GM21737 (cell line): ENCODE measurements around the gene FAM184A.
A peak's percentile ranks its signal among the peaks of the same experiment; 100 is the strongest.
"Not testable (repeated sequence)": the region's sequence is repeated elsewhere in the genome, so short reads cannot be mapped to it uniquely, and the experiment has no call there.

Experiments used
- ATAC-seq: cut with Tn5 transposase; IDR thresholded peaks from one replicate; pipeline ENCODE4 v1.9.1; 2021; ENCODE audit warnings: mild to moderate bottlenecking, moderate library complexity; ENCODE audit not compliant: unreplicated experiment

The FAM184A gene

DNA sequence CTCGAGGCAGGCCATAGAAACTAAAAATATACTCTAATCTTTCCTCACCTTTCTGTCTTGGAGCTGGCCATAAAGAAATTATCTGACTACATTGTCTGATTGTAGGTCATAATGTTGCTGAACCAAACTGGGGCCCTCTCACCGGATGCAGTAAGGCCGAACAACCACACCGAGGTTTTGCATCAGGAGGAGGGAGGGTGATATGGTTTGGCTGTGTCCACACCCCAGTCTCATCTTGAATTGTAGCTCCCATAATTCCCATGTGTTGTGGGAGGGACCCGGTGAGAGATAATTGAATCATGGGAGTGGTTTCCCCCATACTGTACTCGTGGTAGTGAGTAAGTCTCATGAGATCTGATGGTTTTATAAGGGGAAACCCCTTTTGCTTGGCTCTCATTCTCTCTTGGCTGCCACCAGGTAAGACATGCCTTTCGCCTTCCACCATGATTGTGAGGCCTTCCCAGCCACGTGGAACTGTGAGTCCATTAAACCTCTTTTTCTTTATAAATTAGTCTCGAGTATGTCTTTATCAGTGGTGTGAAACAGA, 19.4 kb upstream of the FAM184A start:
- not testable (repeated sequence) for ATAC-seq

DNA sequence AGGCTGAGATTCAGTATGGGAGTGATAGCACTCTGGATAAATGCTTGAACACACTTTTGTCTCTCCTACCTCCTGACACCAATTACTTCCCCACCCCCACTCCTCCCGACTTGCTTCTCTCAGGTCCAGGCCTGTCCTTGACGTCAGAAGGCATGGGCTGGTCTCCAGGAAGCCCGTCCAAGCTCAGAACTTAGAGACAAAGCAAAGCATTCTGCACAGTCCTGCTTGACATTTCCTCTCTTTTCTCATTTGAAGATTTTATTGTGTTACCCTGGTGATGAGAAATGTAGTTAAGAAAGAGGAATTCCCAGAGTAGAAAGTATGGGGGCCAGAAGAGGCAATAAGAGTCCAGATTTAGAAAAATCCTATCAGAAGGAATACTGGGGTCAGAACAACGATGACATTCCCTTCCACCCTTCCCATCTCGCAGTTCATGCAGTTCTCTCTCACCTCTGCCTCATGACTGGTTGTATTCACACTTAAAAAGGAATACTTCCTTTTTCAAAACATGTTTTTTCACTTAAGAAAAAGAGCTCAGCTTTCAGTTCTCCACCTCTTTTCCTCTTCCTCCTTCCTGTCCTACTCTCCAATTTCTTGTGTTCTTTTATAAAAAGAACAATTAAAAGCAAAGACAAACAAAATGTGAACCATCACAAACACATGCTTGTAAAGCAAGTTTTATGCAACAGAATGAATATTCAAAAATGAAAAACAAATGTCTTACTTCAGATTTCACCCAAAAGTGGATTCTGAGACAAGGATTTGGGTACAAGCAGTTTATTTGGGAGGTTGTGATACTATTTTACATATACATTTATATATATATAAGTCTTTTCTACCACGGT, 18.5 kb upstream of the FAM184A start:
- ATAC-seq: no peak

DNA sequence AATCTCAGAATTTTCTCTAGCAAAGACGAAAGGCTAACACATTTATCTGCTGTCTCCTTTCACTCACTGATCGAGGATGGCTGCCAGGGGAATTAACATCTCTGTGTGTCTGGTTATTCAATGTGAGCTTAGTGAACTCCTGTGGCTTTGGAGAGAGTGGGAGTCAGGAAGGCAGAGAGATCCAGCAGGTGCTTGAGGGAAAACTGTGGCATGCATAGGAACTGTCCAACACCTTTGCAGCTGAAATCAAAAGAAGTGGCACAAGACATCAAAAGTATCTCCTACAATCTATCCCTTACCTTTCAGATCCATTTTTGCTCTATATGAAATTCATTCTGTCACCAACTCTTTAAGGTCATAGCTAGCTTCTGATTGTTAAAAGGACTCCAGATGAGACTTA, 11.8 kb upstream of the FAM184A start:
- ATAC-seq: no peak

DNA sequence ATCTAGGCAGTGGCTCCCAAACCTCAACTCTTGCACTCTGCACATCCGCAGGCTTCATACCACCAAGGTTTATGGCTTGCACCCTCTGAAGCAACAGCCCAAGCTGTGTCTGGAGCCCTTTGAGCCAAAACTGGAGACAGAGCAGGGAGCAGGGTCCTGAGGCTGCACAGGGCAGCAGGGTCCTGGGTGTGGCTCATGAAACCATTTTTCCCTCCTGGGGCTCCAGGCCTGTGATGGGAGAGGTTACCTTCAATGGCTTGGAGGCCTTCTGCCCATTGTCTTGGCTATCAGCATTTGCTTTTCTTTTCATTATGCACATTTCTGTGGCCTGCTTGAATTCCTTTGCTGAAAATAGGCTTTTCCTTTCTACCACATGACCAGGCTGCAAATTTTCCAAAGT, 6.3 kb upstream of the FAM184A start:
- ATAC-seq: no peak

DNA sequence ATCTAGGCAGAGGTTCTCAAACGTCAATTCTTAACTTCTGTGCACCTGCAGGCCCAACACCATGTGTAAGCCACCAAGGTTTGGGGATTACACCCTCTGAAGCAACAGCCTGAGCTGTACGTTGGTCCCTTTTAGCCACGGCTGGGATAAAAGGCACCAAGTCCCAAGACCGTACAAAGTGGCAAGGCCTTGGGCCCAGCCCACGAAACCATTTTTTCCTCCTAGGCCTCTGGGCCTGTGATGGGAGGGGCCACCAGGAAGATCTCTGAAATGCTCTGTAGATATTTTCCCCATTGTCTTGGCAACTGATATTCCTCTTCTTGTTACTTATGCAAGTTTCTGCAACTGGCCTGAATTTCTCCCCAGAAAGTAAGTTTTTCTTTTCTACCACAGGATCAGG, 4.5 kb upstream of the FAM184A start:
- ATAC-seq: no peak

DNA sequence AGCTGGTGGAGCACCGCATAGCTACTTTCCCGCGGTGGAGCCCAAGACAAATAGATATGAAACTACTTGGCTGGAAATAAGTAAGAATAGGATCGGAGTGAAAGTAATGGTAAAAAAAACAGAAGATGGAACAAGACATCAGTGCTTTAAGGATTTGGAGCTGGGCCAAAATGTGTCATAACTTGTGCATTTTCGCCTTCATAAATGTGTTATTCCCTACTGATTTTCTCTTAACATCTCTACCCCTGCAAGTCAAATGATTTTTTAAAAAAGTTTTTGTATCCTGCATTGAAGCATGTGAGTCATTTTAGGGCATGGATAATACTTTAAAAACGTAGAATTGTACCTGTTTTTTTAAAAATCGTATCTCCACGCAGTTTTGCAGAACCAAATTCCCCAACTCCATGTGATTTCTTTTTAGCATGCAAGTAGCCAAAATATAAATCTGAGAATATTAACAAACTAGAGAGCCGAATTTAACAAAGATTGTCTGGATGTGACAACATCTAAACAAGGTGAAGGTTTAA, 882 bp upstream of the FAM184A start:
- no peak for ATAC-seq

DNA sequence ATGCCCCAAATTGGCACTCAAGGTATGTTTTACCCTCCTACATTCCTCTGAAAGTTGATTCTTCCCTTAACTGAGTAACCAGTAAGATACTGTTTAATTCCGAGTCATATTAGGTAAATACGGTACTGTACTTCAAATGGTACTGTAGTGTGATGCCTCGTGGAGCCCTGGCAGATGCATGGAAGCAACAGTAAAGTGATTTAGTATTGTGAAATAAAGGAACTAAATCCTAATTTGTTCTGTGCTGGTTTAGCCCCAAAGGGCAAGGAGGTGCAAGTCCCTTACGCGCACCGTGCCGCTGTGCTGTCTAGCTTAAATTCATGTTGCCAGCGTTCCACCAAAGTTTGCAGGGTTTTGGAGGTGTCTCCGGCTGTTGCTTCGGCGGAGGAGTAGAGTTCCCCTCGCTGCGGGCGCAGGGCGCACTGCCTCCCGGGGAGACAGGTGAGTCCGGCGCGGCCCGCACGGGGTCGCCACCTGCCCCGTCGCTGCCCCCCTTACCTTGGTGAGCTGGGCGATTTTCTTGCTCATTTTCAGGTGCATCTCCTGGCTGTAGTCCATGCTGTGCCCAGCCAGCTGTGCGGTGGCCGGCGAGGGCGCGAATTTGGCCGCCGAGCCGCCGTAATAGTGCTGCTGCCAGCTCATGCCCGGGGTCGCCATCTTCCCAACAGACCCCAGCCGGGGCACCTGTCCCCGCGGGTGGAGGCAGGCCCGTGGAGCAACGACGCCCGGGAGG, 655 bp downstream of the FAM184A start:
- peak; percentile 33 for ATAC-seq

DNA sequence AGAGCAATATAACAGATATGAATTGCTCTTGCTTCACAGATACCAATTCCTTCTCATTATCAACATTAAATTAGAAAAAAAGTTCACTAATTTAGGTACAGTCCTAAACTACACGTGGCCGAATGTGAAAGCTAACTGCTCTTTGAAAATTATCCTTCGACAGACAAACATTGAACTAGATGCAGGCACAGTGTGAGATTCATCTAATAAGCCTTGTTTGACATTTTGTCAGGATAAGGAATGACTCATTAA, 1.1 kb downstream of the FAM184A start:
- ATAC-seq: no peak

DNA sequence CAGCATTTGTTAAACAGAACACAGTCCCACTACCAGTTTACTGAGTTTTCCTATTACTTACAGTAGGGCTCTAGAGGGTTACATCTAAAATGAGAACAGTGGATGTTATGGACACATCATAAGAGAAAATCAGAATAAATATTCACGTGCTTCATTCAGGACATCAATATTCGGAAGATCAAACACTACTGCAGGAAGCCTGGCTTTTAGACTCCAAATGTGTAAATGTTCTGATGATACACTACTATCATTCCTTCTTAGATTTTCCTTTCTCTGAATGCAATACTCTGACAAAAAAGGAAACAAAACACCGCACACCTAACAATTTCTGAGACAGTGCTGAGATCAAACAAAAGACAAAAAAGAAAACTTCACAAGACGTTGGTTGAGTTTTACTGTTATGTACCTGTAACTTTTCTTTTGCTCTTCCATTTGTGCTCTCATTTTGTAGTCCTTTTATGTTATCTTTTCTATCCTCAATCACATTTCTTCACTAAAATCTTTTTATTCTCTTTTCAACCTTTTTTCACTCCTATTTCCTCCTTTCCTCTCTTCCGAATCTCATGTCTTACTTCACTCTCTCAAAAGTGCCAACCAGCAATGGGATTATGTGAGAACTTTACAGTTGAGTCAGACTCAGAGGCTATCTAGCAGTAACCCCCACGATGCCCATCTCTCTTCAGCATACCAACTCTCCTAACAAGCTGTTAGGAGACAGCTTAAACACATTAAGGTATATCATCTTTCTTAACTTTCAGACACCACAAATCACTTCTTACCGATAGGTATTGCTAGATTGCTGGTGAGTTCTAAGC, 1.7 kb downstream of the FAM184A start:
- ATAC-seq: no peak

DNA sequence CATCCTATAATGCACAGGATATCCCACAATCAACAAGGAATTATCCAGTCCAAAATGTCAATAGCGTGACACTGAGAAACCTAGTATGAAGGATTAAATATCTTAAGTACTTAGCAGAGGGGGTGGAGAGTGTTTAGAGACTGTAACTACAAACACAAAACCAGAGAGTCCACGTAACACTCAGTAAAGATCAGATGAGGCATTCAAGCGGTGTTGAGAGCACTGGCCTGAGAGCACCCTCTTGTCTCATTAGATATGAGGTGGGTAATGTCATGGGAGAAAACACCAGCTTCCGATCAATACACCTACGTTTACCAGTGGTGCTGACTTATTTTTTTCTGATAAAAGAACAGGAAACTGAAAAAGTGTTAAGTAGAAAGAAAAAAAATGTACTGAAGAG, 2.3 kb downstream of the FAM184A start:
- ATAC-seq: no peak

DNA sequence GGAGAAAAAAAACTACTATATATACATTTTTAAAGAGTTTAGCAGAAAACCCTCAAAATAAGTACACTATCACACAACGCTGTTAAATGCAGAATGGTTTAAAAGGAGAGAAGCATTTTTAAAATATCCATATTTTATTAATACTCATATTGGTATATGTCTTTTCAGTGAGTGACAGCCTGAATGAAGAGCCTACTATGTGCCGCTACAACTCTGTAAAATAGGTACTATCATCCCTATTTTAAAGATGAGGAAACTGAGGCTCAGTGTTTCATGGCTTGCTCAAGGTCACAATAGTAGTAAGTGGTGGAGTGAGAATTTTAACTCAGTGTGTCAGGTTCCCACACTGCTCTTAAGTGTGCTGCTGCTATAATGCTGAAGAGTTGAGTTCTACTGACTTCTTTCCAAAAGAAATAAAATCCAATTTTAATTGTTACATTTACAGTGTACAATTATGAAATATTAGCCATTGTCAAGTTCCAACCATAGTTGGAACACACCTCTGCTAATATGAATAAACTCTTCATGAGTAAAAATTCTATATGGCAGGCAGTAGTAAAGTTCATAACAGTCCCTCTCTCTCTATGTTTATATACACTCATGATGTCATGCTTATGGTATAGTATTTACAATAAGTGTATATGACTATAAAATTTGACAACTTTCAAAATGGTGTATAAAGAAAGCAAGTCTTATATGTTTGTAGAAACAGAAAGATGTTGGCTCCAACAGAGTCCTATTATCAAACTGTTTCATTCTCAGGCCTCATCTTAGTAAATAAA, 3.1 kb downstream of the FAM184A start:
- ATAC-seq: no peak

DNA sequence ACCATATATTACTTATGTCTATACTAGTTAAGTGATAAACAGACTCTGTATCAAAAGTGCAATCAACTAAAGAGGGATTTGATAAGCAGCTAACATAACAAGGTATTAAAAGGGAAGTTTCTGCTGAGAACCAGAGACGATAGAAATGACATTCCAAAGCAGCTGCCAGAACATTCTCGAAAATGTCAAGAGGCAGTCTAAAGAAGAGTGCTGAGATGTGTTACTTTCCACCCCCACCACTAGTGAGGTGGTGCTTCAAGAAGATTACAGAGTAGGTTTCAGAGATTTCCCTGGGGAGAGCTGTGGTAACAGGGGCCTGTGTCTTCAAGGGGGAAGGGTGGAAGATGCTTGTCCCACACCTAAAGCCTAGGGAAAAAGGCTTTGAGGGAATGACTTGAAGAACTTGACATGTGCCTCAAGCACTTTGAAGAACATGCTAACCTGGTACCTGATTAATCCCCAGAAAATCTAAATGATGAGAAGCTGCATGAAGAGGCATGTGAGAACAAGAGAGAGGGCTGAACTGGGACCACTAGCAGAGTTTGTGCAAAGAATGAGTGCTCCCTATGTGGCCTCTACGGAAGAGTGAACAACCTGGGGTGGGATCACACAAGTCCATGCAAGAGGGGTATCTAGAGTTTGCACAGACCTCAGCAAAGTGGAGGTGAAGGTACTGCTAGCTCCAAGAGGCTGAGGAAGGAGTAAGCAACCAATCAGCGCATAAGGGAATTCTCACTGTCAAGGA, 5.0 kb downstream of the FAM184A start:
- no peak for ATAC-seq

DNA sequence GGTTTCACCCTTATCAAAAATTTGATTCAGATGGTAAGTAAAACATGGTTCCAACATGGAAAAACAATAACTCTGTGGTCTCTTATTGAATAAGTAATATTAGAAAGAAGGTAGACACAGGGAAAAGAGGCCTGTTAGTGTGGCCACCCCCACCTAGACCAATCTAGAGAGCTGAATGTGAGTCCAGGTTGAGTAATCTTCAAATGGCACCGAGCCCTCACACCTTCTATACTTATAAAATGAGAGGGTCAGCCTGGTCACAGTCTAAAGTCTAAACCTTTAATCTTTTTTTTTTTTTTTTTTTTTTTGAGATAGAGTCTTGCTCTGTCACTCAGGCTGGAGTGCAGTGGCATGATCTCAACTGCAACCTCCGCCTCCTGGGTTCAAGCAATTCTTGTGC, 6.9 kb downstream of the FAM184A start:
- ATAC-seq: no peak

DNA sequence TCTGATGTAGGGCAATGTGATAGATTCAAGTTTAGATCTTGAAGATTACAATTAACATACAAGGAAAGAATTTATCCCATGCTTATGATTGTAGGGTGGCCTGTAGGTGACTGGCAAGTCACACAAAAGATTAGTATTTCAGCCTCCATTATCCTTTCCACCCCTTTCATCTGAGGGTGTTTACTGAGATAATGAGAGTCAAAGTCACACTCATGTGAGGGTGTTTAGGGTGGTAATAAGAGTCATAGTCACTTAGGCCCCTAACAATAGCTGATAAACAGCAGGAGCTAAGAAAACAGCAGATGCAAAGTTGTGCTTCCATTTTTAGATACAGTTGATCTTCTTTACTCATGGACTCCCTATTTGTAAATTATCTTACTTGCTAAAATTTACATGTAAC, 11.4 kb downstream of the FAM184A start:
- no peak for ATAC-seq

DNA sequence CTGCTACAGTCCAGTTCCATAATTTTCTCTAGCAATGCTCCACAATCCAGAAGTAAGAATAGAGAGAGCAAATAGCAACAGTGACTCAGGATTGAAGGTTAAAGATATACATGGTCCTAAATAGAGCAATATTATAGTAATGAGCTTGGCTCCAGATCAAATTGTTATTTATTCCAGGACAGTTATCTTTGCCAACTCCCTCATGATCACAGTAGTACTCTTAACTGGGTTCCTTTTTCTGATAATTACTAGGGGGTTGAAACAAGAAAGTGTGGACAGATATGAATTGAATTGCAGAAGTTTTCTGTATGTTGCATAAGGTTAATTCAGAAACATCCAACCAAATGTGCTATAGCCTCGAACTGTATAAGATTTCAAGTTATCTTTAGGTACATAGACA, 11.9 kb downstream of the FAM184A start:
- no peak for ATAC-seq

DNA sequence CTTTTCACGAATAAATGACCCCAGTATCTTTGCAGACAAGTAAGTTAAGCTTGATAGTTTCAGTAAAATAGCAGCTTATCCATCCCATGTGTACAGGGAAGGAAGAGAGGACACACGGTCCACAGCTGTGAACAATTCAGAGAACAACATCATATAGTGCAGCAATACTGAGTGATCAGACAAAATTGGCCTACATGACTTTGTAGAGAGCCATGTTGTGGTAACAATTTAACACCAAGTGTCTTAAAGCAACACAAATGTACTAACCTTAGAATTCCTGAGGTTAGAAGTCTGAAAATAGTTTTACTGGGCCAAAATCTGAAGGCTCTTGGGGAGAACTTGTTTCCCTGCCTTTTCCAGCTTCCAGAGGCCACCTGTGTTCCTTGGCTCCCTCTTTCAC, 12.5 kb downstream of the FAM184A start:
- ATAC-seq: no peak

DNA sequence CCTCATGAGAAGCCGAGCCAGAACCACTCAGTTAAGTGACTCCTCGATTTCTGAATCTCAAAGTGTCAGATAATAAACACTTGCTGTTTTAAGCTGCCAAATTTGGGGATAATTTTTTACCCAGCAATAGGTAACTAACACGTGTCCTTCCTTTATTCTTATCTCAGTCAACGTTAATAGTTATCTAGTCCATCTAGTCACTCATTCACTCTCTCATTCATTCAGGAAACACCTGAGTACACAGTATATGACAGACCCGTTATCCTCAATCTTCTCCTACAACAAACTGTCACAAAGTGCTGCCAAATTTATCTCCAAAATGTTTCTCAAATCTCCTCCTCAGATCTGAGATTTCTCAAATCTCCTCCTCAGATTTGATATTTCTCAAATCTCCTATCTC, 13.1 kb downstream of the FAM184A start:
- no peak for ATAC-seq

DNA sequence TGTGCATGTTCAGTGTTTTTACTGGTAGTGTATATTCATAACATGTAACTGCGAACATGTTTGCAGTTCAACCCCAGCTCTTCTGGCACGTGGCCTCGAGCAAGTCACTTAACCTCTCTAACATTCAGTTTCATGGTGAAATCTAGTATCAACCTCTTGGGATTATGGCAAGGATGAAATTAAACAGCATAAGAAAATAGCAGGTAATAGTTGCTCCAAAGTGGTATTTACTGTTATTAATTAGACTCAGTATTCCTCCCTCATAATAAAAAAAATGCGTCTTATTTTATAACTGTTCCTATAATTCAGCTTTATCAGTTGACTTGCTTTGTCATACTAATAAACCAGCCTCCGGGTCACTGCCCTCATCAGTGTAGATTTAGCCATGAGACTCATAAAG, 15.0 kb downstream of the FAM184A start:
- ATAC-seq: no peak

DNA sequence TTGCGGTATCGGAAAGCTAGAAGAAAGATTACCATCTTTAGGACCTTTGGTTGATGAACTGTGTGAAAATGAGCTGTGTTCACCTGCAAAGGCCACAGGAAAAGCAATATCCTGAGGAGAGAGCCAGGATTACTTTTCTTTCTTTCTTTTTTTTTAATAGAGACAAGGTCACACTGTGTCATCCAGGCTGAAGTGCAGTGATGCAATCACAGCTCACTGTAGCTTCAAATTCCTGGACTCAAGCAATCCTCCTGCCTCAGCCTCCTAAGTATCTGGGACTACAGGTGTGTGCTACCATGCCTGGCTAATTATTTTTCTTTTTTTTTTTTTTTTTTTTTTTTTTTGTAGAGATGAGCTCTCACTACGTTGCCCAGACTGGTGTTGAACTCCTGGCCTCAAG, 17.2 kb downstream of the FAM184A start:
- no peak for ATAC-seq
